NCI-H187 treated with DMSO at 0.1 percent for 48 hours (cell line): Measurements from ENCODE around the gene TTC14.
"Not testable (repeated sequence)": the region's sequence is repeated elsewhere in the genome, so short reads cannot be mapped to it uniquely, and the experiment has no call there.

Experiments
- DNase-seq: peaks from one replicate; lab custom pipeline; 2025; lab: John Stamatoyannopoulos, UW

Gene TTC14

GRCh38 chr3:180601688-180602666 lies at the start of gene TTC14:
Gene TTC14 (plus strand): TSS chr3:180602163. CDS start chr3:180602262, 99 bp downstream.
- peak; percentile 87 for DNase-seq

GRCh38 chr3:180563406-180563805 lies 38.6 kb upstream of the TTC14 start:
- no peak for DNase-seq

GRCh38 chr3:180564676-180565075 lies 37.3 kb upstream of the TTC14 start:
- no peak for DNase-seq

- DNase-seq, result no peak
Measured at GRCh38 chr3:180570238-180570637, 31.7 kb upstream of the TTC14 start.

- no peak for DNase-seq
Measured at GRCh38 chr3:180571831-180572598, 29.9 kb upstream of the TTC14 start.

- no peak for DNase-seq
Measured at GRCh38 chr3:180575571-180575970, 26.4 kb upstream of the TTC14 start.

- DNase-seq, result no peak
Measured at GRCh38 chr3:180580934-180581333, 21.0 kb upstream of the TTC14 start.

GRCh38 chr3:180590396-180590795 lies 11.6 kb upstream of the TTC14 start:
- no peak for DNase-seq

GRCh38 chr3:180593631-180594030 lies 8.3 kb upstream of the TTC14 start:
- not testable (repeated sequence) for DNase-seq

GRCh38 chr3:180594631-180595558 lies 7.1 kb upstream of the TTC14 start:
- DNase-seq, result no peak

- DNase-seq, result no peak
Measured at GRCh38 chr3:180595559-180595935, 6.4 kb upstream of the TTC14 start.

GRCh38 chr3:180600473-180600872 lies 1.5 kb upstream of the TTC14 start:
- DNase-seq, result no peak

GRCh38 chr3:180611006-180611405 lies 9.0 kb downstream of the TTC14 start:
- no peak for DNase-seq

- no peak for DNase-seq
Measured at GRCh38 chr3:180612364-180612763, 10.4 kb downstream of the TTC14 start.

GRCh38 chr3:180615954-180616353 lies 14.0 kb downstream of the TTC14 start:
- DNase-seq, result no peak

GRCh38 chr3:180617049-180617448 lies 15.1 kb downstream of the TTC14 start:
- DNase-seq, result no peak

GRCh38 chr3:180618563-180618962 lies 16.6 kb downstream of the TTC14 start:
- not testable (repeated sequence) for DNase-seq

GRCh38 chr3:180619723-180620122 lies 17.8 kb downstream of the TTC14 start:
- DNase-seq, result no peak

GRCh38 chr3:180624714-180625113 lies 22.8 kb downstream of the TTC14 start:
- DNase-seq, result no peak

- no peak for DNase-seq
Measured at GRCh38 chr3:180626844-180627243, 24.9 kb downstream of the TTC14 start.

- no peak for DNase-seq
Measured at GRCh38 chr3:180630371-180630770, 28.4 kb downstream of the TTC14 start.

- DNase-seq, result no peak
Measured at GRCh38 chr3:180631317-180631716, 29.4 kb downstream of the TTC14 start.
